HG02759 (cell line): ENCODE results near the gene CNOT3.

Experiments used
- ATAC-seq: cut with Tn5 transposase; IDR thresholded peaks from one replicate; pipeline ENCODE4 v1.9.1; 2021; ENCODE audit warnings: mild to moderate bottlenecking, moderate library complexity; ENCODE audit not compliant: unreplicated experiment

CNOT3 gene

DNA sequence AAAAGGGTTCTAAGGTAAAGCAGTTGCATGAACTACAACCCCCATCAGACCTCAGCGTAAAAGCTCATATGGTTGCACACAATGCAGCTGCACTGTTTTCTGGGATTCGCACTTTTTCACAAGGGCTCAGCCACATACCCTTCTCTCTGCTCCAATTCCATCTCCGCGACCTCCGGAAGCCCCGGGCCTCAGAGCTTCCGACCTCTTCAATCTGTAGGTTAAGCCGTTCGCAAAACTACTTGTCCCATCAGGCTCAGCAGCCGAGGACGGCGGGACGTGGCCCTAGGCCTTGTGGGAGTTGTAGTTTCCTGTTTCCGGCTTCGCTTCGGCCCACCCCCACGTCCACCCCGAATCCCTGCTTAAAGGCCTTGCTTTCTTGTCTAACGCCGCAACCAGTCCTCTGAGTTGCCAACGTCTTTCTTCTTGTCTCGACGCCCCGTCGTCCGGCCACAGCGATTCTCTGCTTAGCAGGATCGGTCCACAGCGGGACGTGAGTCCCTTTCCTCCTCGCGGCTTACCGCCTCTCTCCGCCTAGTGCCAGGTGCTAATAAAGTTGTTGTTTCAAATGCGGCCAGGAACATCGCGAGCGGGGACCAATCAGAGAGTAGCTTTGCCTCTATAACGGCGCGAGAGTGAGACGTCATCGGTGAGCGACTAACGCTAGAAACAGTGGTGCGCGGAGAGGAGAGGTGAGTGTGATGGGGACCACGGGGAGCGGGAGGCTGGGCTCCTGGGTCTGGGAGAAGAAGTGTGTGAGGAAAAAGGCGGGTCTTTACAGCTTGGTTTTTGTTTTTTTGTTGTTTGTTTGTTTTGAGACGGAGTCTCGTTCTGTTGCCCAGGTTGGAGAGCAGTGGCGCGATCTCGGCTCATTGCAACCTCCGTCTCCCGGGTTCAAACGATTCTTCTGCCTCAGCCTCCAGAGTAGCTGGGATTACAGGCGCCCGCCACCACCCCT lies 22.2 kb upstream of the CNOT3 start, which contains the start of the genes PRPF31 and TFPT:
Gene PRPF31 (plus strand): TSS at position 646 of the 955 bp plus-strand sequence. CDS start 2,525 bp downstream, outside the sequence.
Gene TFPT (minus strand): TSS at position 549 of the 955 bp plus-strand sequence. CDS start 388 bp downstream, at position 161.
- ATAC-seq, result peak; percentile 87

DNA sequence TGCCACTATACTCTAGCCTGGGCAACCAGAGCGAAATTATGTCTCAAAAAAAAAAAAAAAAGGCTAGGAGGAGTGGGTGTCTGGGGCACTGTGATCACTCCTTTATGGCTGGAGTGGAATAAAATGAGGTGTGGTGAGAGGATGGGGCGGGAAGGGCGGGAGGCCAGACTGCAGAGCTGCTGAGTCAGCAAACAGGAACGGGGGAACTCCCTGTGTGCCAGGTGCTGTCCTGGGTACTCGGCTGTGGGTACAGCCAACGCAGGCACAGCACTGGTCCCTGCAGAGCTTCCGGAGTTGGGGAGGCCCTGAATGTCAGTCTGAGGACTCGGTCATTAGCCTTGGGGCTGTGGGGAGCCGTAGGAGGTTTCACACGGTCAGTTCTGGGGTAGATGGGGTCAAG lies 16.3 kb upstream of the CNOT3 start:
- no peak for ATAC-seq

DNA sequence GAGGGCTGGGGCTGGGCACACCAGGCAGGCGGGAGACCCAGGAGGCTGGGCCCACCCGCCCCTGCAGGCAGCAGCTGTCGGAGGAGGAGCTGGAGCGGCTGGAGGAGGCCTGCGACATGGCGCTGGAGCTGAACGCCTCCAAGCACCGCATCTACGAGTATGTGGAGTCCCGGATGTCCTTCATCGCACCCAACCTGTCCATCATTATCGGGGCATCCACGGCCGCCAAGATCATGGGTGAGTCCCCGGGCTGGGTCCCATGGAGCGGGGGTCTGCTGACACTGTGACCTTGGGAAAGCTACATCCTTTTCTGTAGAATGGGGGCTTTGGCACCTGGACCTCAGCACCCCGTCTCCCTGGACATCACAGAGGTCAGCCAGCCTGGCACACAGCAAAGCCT lies 13.9 kb upstream of the CNOT3 start:
- ATAC-seq, result no peak

DNA sequence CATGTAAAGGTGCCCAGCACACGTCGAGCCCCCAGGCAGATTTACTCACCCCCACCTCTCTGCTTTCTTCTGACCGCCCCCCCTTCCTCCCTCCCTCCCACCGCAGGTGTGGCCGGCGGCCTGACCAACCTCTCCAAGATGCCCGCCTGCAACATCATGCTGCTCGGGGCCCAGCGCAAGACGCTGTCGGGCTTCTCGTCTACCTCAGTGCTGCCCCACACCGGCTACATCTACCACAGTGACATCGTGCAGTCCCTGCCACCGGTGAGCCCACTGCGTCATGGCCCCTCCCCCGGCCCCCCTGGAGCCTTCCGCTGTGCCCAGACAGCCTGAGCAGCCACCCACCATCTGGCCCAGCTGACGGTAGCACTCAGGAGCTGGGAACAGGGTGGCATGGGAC lies 13.2 kb upstream of the CNOT3 start:
- no peak for ATAC-seq

DNA sequence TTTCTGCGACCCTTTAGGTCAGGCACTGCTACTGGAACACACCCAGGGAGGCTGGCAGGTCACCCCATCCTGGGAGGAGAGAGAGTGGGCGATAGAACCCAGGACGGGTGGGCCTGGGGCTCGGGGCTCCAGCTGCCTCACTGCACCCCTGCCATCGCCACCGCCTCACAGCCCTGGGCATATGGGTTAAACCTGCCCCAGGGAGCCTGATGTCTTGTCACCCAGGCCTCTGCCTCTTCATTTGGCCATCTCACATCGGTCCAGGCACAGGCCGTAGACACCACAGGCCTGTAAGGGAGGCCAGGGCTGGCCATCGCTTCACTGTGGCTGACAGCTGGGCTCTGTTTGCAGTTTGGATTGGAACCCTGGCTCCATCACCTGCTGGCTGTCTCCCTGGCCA lies 11.8 kb upstream of the CNOT3 start:
- ATAC-seq, result no peak

DNA sequence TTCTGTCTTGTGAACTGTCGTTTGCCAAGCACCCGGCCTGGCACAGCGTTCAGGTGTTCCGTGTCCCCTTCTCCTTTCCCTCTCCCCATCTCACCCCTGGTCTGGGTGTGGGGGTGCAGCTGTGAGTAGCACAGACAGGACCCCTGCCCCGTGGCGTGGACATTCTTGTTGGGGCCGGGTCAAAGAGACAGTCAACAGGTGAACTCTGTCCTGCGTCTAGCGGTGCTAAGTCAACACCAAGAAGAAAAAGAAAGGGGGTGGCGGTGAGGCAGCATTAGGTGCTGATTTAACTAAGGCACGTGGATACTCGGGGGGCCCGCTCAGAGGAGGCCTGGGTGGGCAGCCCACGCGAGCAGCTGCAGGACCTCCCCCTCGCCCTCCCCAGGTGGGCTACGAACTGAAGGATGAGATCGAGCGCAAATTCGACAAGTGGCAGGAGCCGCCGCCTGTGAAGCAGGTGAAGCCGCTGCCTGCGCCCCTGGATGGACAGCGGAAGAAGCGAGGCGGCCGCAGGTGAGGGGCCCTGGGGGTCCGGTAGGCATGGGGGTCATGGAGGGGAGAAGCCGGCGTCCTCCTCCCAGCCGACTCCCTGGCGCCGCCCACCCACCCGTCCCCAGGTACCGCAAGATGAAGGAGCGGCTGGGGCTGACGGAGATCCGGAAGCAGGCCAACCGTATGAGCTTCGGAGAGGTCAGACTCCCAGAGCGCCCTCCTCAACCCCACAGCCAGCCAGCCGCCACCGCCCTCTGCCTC lies 9.7 kb upstream of the CNOT3 start:
- ATAC-seq, result no peak

DNA sequence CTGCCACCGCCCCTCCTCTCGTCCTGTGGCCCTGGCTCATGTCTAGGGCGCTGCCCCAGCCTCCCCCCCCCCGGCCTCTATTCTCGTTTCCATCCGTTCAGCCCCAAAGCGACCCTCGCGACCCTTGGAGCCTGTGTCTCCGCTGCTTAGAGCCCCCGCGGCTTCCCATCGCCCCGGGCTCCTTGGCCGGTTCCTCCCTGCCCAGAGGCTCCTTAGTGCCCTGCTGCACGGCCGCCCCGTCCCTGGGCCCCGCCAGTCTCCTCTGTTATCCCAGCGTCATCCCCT lies 9.2 kb upstream of the CNOT3 start:
- ATAC-seq, result no peak

DNA sequence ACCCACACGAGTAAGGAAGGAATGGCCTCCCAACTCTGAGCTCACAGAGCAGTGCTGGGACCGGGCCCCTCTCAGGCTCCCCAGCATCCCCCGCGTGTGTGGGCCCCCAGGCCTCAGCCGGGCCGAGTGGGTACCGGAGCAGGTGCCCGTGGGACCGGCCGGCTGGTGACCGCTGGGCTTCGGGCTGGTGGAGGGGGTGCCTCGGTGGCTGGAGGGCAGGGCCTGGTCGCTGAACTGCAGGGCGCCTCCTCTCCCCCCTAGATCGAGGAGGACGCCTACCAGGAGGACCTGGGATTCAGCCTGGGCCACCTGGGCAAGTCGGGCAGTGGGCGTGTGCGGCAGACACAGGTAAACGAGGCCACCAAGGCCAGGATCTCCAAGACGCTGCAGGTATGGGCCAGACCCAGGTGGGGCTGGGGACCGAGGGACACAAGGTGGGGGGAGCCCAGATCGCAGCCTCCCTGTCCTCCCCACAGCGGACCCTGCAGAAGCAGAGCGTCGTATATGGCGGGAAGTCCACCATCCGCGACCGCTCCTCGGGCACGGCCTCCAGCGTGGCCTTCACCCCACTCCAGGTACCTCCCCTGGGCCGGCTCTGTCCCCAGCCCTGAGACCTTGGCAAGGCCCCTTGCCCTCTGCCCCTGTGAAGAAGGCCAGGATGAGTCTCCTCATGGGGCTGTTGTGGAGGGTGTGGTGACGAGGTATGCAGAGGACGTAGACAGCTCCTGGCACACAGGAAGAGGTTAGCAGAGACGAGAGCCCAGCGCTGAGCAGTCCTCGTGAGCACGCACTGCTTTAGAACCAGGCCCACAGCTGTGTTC lies 8.6 kb upstream of the CNOT3 start:
- no peak for ATAC-seq

DNA sequence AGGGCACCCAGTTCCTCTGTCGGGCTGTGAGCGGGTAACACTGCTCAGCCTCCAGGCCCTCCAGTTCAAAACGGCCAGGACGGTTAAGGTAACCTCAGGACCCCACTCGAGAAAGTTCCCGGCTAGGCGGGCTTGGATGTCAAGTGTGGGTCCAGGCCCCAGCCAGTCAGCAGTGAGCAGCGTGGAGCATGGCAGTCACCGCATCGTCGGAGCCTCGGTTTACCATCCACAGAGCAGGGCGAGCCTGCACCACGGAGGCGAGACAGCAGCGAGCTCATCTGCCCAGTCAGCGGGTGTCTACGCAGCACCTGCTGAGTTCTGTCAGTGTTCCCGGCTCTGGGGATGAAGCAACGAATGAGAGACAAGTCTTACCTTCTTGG lies 8.0 kb upstream of the CNOT3 start:
- no peak for ATAC-seq

DNA sequence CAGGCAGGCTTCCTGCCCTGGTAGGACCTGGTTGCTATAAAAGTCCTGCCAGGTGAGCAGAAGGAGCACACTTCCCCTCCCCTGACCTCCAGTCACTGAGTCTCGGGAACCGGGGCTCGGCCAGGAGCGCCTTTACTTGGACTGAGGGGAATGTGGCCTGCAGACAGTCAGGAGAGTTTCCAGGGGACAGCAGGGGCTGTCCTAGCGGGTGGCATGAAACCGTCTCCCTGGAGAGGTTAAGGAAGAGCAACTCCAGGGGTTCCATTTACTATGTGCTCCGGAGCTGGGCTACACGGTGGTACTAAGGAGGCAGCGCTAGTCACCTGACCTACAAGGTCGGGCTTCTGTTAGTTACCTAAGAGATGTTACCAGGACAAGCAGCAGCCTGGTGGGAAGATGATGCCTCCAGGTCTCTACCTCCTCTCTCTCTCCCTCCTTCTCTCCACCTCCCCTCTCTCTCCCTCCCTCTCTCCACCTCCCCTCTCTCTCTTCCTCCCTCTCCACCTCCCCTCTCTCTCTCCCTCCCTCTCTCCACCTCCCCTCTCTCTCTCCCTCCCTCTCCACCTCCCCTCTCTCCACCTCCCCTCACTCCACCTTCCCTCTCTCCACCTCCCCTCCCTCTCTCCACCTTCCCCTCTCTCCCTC lies 4.1 kb upstream of the CNOT3 start:
- no peak for ATAC-seq

DNA sequence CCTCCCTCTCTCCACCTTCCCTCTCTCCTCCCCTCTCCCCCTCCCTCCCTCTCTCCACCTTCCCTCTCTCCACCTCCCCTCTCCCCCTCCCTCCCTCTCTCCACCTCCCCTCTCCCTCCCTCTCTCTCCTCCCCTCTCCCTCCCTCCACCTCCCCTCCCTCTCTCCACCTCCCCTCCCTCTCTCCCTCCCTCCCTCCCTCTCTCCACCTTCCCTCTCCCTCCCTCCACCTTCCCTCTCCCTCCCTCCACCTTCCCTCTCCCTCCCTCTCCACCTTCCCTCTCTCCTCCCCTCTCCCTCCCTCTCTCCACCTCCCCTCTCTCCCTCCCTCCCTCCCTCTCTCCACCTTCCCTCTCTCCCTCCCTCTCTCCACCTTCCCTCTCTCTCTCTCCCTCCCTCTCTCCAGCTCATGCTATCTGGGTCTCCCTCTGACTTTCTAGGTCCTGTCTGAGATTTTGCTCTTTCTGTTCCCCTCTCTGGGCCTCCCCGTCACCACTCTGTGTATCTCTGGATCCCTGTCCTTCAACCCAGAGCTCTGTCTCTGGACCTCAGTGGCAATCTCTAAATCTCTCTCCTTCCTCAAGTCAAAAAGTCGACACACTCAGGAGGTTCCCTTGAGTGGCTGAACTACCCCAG lies 3.5 kb upstream of the CNOT3 start:
- ATAC-seq, result no peak

DNA sequence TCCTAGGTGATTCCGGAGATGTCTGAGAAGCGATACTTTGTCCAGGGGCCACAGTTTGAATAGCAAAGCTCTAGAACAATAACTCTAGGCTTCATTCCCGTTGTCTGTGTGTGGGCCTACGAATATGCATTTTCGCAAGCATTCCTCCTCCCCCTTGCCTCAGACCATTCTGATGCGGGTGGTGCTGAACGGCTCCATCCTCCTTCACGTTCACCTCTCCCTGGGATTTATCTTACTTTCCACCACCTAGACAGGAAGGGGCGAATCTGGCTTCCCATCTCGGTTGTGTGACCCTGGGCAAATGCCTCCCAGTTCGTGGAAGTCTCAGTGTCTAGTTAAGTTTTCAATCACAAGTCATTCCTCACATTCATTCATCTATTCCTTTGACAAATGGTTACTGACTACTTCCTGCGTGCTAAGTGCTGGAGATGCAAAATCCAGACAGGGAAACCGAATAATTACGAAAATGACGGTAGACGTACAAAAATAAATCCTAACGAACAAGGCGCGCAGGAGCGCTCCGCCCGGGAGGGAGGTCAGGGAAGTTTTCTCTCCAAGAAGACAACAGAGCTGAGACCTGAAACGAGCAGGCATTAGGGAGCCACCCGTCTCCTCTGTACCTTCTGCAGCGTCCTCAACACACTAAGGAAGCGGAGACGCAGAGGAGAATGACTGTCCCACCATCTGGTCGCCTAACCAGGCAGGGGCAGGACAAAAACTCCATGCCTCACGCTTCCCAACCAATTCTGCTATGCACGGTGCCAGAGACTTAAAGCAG lies 1.3 kb upstream of the CNOT3 start:
- ATAC-seq, result no peak

DNA sequence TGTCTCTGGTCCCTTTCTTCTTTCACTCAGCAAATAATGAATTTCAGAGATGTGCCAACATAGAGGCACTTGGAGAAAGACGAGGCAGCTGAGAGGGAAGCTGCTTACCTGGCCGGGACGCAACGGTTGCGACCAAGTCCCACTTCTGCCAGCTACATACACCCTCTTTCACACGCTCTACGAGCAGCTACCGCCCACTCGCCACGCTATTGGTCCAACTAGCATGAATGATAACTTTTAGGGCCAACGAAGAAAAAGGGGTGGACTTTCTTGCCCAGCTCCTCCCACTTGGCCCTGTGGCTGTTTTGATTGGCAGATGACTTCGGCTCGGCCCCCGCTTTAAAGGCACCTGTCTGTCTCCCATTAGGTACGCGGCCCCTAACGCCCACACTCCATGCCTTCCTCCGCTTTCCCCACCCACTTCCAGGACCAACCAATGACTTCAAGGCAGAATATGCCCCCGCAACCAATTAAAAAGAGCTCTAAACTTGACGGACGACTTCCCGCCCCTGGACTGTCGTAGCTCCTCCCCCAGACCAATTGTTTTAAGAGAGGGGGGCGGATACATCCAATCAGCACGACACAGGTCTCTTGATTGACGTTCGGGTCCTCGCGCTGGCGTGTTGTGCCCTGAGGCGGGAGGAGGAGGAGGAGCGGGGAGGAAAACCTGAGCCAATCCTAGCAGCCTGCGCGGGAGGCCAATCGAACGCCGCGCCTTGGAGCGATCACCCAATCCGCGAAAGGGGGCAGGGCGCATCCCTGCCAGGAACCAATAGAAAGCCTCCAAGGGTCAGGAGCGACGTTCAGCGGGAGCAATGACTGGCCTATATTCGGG lies 481 bp upstream of the CNOT3 start:
- ATAC-seq, result peak; percentile 79

DNA sequence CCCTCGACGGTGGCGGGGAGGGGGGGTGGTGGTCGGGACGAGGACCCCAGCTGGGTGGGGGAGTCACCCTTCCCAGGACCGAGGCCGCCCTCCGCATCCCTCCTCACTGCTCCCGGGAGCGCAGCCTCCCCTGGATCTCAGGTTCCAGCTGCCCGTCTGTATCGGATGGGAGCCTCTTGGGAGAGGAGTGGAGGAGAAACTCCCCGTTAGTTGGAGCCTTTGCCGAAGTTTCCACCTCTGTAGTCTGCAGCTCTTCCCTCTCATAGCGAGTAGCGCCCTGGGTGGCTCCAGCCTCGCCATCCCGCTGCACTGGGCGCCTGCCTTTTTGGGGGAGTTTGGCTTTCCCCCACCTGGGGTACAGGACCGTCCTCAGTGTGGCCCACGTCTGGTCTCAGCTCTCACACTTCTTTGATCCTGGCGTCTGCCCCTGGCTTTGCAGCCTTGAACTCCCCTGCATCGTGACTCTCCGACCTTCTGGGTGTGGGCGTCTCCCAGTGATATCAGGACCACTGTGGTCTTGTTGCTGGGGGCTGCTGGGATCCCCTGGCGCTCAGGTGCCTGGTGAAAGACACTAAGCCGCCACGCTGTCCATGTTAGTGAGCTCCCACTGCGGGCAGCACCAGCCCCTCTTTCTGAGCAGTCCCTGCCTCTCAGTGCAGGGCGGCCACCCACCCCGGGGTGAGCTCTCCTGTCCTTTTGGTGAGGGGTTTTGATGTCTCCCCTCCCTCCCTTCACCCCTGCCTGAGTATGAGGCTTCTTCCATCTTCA lies 1.1 kb downstream of the CNOT3 start:
- no peak for ATAC-seq

DNA sequence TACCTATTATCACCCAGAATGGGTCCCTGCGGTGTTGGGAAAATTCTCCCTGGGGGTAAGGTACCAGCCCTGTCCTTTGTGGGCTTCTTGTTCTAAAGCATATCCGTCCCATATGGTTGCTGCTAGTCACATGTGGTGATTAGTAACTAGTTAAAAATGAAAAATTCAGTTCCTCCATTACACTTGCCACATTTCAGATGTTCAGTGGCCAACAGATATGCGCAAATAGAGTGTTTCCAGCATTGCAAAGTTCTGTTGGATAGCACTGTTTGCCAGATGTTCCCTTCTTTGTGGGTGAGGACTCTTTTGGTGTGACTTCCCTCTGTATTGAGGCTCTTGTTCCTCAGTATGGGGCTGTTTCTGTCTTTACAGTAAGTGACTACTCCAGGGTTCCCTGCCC lies 3.8 kb downstream of the CNOT3 start:
- no peak for ATAC-seq

DNA sequence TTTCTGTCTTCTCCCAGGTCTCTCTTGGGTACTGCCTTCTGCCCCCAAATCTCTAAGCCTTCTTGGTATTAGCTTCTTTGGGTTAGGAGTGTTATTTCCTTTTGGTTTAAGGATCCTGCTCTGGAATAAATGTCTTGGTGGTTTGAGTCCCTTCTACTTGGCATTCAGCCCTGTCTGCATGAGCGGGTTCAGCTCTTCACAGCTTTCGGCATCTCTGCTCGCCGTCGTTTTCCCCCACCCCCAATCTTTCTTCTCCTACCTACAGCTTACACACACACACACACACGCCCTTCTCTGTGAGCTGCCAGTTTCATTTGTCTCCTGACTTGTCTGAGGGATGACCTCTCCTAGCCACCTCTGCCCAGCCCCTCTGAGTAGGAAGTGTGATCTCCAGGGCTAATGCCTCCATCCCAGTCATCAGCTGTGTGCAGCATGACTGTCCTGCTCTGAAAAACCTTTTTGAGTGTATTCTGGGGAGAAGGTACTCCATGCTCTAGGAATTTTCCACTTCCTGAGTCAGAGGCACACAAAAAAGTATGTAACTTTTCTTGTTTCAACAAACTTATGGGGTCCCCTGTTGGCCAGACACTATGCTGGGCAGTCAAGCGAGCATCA lies 4.7 kb downstream of the CNOT3 start:
- ATAC-seq, result no peak

DNA sequence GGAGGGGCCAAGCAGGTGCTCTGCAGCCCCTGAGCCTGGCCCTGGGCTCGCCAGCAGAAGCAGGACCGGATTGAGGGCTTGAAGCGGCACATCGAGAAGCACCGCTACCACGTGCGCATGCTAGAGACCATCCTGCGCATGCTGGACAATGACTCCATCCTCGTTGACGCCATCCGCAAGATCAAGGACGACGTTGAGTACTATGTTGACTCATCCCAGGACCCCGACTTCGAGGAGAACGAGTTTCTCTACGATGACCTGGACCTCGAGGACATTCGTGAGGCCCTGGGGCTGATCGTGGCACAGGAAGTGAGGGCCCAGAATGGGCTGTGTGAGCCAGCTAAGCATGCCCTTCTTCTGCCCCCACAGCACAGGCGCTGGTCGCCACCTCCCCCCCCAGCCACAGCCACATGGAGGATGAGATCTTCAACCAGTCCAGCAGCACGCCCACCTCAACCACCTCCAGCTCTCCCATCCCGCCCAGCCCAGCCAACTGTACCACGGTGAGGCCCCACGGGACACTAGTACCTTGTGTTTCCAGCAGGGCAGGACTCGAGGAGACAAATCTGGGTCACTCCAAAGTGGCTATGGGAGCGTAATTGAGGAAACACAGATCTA lies 8.1 kb downstream of the CNOT3 start:
- ATAC-seq, result no peak
